Measurements from ENCODE around the gene TMEM132C.

TMEM132C gene

DNA sequence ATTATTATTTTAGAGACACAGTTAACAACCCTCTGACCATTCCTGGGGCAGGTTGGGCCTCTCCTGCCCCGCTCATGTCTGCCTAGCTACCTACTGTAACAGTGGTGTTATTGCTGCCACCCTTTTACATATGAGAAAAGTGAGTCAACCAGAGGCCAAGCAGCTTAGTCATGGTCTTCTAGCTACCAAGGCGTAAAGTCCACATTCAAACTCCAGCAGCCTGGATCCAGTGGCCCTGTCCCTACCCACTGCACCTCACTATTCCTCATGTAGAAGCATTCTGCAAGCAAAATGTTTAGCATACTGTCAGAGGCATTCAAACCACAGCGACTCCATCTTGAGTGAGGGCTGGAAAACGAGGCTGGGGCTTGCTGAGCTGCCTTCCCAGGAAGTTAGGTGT, 461.0 kb downstream of the TMEM132C start:
- no peaks in the 10 kb centered on the region for H3K4me1 ChIP-seq (ENCODE audit: control insufficient read depth in 2 of 2, insufficient read depth in 2 of 2, low read length in 2 of 2)
- no peak overlapping the region for H3K27ac ChIP-seq (ENCODE audit: low read depth in 2 of 2, low read length in 2 of 2)
- H3K36me3 ChIP-seq (ENCODE audit: control insufficient read depth in 2 of 2, insufficient read depth in 2 of 2, low read length in 2 of 2): no peaks in the 10 kb centered on the region
- H3K9me3 ChIP-seq (ENCODE audit: control insufficient read depth in 2 of 2, low read length in 2 of 2): no peaks in the 10 kb centered on the region
- no peak overlapping the region for H3K4me3 ChIP-seq (ENCODE audit: low read length in 2 of 2)
- H3K27me3 ChIP-seq (ENCODE audit: control insufficient read depth in 2 of 2, insufficient read depth in 2 of 2, low read length in 2 of 2): no peaks in the 10 kb centered on the region
- H3K9ac ChIP-seq (ENCODE audit: low read depth in 1 of 2, low read length in 2 of 2): no peak overlapping the region

DNA sequence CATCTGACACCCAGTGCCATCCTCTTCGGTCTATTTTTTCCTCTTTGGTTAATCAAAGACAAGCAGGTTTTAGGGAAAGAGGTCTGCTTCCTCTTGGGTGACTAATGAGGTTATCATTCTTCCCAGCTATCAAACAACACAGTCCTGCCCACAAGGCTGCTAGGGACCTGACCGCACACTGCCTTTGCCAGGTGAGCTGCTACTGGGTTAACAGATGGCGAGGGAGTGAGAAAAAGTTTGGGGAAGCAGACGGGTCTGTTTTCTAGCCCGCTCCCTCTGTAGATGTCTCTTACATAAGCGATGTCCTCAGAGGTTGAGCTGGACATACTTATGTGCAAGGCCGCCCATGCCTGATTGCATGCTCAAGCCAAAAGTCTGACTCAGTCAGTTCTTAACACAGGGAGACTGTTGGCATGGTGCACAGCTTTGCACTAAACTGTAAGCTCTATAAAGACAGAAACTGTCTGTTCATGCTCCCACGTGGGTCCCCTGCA, 462.7 kb downstream of the TMEM132C start:
- no peak overlapping the region for H3K4me3 ChIP-seq (ENCODE audit: low read length in 2 of 2)
- no peaks in the 10 kb centered on the region for H3K27me3 ChIP-seq (ENCODE audit: control insufficient read depth in 2 of 2, insufficient read depth in 2 of 2, low read length in 2 of 2)
- no peak overlapping the region for H3K9ac ChIP-seq (ENCODE audit: low read depth in 1 of 2, low read length in 2 of 2)
- no peaks in the 10 kb centered on the region for H3K36me3 ChIP-seq (ENCODE audit: control insufficient read depth in 2 of 2, insufficient read depth in 2 of 2, low read length in 2 of 2)
- no peak overlapping the region for H3K27ac ChIP-seq (ENCODE audit: low read depth in 2 of 2, low read length in 2 of 2)
- H3K9me3 ChIP-seq (ENCODE audit: control insufficient read depth in 2 of 2, low read length in 2 of 2): no peaks in the 10 kb centered on the region
- no peaks in the 10 kb centered on the region for H3K4me1 ChIP-seq (ENCODE audit: control insufficient read depth in 2 of 2, insufficient read depth in 2 of 2, low read length in 2 of 2)

DNA sequence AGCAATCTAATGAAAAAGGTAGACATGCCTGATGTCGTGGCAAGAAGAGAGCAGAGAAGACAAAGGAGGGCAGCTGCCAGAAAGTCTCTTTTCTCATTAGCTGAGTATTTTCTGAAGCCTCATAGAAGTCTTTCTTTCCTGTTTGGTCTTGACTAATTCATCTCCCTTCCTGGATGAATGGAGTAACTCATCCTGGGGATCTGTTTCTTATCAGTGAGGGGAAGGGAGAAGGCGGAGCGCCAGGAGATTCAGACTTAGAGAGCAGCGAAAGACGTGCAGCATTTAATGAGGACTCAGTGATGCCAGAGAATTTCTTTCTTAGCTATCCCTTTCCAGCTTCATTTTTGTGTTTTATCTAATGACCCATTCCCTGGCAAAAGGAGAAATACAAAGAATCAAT, 467.4 kb downstream of the TMEM132C start:
- Histone ChIP-seq H3K36me3 (ENCODE audit: control insufficient read depth in 2 of 2, insufficient read depth in 2 of 2, low read length in 2 of 2) (no peaks in the 10 kb centered on the region), H3K27ac (ENCODE audit: low read depth in 2 of 2, low read length in 2 of 2) (no peak overlapping the region), H3K9me3 (ENCODE audit: control insufficient read depth in 2 of 2, low read length in 2 of 2) (no peaks in the 10 kb centered on the region), H3K4me3 (ENCODE audit: low read length in 2 of 2) (no peak overlapping the region), H3K9ac (ENCODE audit: low read depth in 1 of 2, low read length in 2 of 2) (no peak overlapping the region), H3K4me1 (ENCODE audit: control insufficient read depth in 2 of 2, insufficient read depth in 2 of 2, low read length in 2 of 2) (no peaks in the 10 kb centered on the region), H3K27me3 (ENCODE audit: control insufficient read depth in 2 of 2, insufficient read depth in 2 of 2, low read length in 2 of 2) (no peaks in the 10 kb centered on the region)

DNA sequence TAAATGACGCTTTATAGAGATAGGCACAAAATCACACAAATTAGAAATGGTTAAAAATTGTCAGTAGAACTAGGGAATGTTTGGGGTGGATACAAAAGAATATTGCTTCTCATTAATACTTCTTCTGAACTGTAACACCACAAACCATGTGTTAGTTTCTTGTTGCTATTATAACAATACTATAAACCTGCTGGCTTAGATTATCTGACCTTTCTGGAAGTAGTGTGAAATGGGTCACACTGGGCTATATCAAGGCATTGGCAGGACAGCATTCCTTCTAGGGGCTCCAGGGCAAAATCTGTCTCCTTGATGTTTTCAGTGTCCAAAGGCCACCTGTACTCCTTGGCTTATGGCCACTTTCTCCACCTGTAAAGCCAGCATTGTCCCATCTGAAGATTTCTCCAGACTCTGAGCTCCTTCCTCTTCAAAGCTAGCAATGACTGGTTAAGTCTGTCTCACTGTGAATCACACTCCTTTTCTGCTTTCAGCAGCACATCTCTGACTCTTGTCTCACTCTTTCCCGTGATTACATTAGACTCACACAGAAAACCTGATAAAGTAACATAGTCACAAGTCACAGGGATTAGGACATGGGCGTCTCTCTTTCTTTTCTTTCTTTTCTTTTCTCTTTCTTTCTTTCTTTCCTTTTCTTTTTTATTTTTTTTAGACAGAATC, 470.5 kb downstream of the TMEM132C start:
- Histone ChIP-seq H3K27ac (ENCODE audit: low read depth in 2 of 2, low read length in 2 of 2) (no peak overlapping the region), H3K4me3 (ENCODE audit: low read length in 2 of 2) (no peak overlapping the region), H3K36me3 (ENCODE audit: control insufficient read depth in 2 of 2, insufficient read depth in 2 of 2, low read length in 2 of 2) (no peaks in the 10 kb centered on the region), H3K9ac (ENCODE audit: low read depth in 1 of 2, low read length in 2 of 2) (no peak overlapping the region), H3K4me1 (ENCODE audit: control insufficient read depth in 2 of 2, insufficient read depth in 2 of 2, low read length in 2 of 2) (no peaks in the 10 kb centered on the region), H3K9me3 (ENCODE audit: control insufficient read depth in 2 of 2, low read length in 2 of 2) (no peaks in the 10 kb centered on the region), H3K27me3 (ENCODE audit: control insufficient read depth in 2 of 2, insufficient read depth in 2 of 2, low read length in 2 of 2) (no peaks in the 10 kb centered on the region)

DNA sequence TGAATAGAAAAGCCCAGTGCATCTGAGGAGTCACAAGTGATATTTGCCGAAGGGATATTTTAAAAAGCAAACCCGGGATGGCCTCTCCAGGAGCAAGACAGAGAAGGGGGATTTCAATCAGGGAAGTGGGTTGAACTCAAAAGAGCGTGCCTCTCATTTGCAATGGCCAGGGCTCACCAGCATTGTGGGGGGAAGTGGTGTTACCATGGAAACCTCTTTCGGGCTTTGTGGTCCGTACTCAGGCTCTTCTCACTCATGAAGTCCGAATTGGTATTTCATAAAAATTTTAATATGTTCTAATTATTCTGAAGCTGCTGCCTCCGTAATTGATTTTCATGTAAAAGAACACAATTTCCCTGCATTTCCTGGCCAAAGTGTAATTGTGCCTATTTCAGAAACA, 476.9 kb downstream of the TMEM132C start:
- no peak overlapping the region for H3K9ac ChIP-seq (ENCODE audit: low read depth in 1 of 2, low read length in 2 of 2)
- H3K4me3 ChIP-seq (ENCODE audit: low read length in 2 of 2): no peak overlapping the region
- H3K4me1 ChIP-seq (ENCODE audit: control insufficient read depth in 2 of 2, insufficient read depth in 2 of 2, low read length in 2 of 2): no peaks in the 10 kb centered on the region
- H3K27ac ChIP-seq (ENCODE audit: low read depth in 2 of 2, low read length in 2 of 2): no peak overlapping the region
- H3K9me3 ChIP-seq (ENCODE audit: control insufficient read depth in 2 of 2, low read length in 2 of 2): no peaks in the 10 kb centered on the region
- H3K27me3 ChIP-seq (ENCODE audit: control insufficient read depth in 2 of 2, insufficient read depth in 2 of 2, low read length in 2 of 2): no peaks in the 10 kb centered on the region
- H3K36me3 ChIP-seq (ENCODE audit: control insufficient read depth in 2 of 2, insufficient read depth in 2 of 2, low read length in 2 of 2): no peaks in the 10 kb centered on the region

DNA sequence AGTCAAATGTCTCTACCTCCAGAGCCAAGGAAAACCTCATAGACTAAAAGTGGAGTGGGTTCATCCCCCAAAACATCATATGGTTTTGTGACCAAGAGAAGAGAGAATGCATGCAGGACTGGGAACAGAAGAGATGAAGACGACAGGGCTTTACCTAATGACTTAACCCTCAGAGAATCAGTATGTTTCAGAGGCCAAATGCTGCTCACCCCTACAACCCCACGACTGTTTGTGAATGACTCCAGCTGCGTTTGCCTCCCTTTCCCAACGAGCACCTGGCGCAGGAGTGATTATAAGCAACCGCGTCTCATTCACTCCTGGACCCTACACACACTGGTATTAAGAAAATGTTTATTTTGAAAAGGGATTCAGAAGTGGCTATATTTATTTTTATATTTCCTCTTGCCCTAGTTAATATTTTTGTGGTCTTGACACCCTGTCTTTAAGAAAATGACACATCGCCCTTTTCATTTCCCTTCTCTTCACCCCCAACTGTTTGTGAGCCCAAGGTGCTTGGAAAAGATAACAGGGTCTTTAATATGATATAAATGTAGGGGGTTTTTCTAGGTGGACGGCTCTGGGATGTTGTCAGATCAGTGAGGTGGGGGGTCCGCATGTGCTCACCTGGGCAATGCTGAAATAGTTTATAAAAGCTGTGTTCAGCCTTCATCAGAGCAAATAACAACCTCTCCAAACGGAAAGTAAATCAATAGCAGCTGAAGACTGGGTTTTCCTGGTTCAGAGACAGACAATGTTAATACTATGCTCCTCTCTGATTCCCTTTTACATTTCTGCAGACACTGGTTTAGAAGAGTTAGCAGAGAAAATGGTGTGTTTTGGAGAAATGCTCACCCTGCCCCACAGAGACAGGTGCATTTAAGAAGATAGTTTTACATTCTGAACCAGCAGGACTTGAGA, 479.1 kb downstream of the TMEM132C start:
- Histone ChIP-seq H3K27ac (ENCODE audit: low read depth in 2 of 2, low read length in 2 of 2) (no peak overlapping the region), H3K9ac (ENCODE audit: low read depth in 1 of 2, low read length in 2 of 2) (no peak overlapping the region), H3K4me1 (ENCODE audit: control insufficient read depth in 2 of 2, insufficient read depth in 2 of 2, low read length in 2 of 2) (no peaks in the 10 kb centered on the region), H3K27me3 (ENCODE audit: control insufficient read depth in 2 of 2, insufficient read depth in 2 of 2, low read length in 2 of 2) (no peaks in the 10 kb centered on the region), H3K9me3 (ENCODE audit: control insufficient read depth in 2 of 2, low read length in 2 of 2) (no peaks in the 10 kb centered on the region), H3K36me3 (ENCODE audit: control insufficient read depth in 2 of 2, insufficient read depth in 2 of 2, low read length in 2 of 2) (no peaks in the 10 kb centered on the region), H3K4me3 (ENCODE audit: low read length in 2 of 2) (no peak overlapping the region)

DNA sequence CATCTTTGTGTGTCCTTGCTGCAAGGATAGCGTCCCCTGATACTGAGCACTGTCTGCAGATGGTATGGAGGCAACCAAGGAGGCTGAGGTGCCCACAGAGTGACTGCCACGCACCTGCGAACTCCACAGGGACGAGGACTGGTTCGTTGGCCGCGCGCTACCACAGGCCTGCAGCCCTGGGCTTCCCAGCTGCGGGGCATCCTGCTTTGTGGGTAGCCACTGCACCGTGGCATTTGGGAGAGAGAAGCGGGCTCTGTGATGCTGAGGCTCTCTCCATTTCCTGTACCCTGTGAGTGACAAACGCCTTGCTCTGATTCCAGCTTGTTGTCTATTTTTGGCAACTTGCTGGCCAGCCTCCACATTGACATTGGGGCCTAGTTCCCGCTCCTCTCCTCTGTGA, 480.5 kb downstream of the TMEM132C start:
- Histone ChIP-seq H3K36me3 (ENCODE audit: control insufficient read depth in 2 of 2, insufficient read depth in 2 of 2, low read length in 2 of 2) (no peaks in the 10 kb centered on the region), H3K4me1 (ENCODE audit: control insufficient read depth in 2 of 2, insufficient read depth in 2 of 2, low read length in 2 of 2) (no peaks in the 10 kb centered on the region), H3K9ac (ENCODE audit: low read depth in 1 of 2, low read length in 2 of 2) (no peak overlapping the region), H3K27me3 (ENCODE audit: control insufficient read depth in 2 of 2, insufficient read depth in 2 of 2, low read length in 2 of 2) (no peaks in the 10 kb centered on the region), H3K4me3 (ENCODE audit: low read length in 2 of 2) (no peak overlapping the region), H3K9me3 (ENCODE audit: control insufficient read depth in 2 of 2, low read length in 2 of 2) (no peaks in the 10 kb centered on the region), H3K27ac (ENCODE audit: low read depth in 2 of 2, low read length in 2 of 2) (no peak overlapping the region)

DNA sequence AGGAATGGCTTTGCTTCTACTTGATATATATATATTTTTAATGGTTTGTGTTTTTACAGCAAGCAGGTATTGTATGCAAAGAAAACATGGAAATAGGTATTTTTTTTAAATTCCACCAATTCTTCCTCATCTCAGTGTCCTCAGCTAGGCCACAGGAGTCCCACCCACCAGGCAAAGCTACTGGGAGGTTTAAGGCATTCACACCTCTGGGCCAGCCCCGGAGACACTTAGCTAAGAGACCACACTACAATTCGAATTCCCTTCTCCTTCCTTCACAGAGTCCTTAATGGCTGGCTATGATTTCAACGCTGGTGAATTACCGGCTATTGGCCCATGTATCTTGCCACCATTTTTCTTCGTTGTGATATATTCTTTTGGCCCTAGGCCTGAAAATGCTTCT, 485.4 kb downstream of the TMEM132C start:
- Histone ChIP-seq H3K9me3 (ENCODE audit: control insufficient read depth in 2 of 2, low read length in 2 of 2) (no peaks in the 10 kb centered on the region), H3K27me3 (ENCODE audit: control insufficient read depth in 2 of 2, insufficient read depth in 2 of 2, low read length in 2 of 2) (no peaks in the 10 kb centered on the region), H3K4me1 (ENCODE audit: control insufficient read depth in 2 of 2, insufficient read depth in 2 of 2, low read length in 2 of 2) (no peaks in the 10 kb centered on the region), H3K27ac (ENCODE audit: low read depth in 2 of 2, low read length in 2 of 2) (no peak overlapping the region), H3K9ac (ENCODE audit: low read depth in 1 of 2, low read length in 2 of 2) (no peak overlapping the region), H3K36me3 (ENCODE audit: control insufficient read depth in 2 of 2, insufficient read depth in 2 of 2, low read length in 2 of 2) (no peaks in the 10 kb centered on the region), H3K4me3 (ENCODE audit: low read length in 2 of 2) (no peak overlapping the region)

DNA sequence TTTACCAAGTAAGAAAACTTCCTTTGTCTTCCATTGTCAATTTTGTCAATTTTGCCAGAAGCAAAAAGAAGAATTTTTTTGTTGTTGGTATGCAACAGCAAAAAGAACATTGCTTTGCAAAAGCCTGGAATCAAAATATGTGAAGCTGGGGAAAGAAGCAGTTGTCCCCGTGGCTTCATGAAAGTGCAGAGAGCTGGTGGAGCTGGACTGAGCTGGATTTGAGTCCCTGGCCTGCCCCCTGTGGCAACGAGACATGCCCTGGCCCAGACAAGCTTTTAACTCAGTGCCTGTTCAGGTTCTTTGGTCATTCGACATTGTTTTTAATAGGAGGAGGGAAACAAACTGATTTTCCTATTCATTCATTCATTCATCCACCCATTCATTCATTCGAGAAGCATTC, 486.5 kb downstream of the TMEM132C start:
- no peak overlapping the region for H3K27ac ChIP-seq (ENCODE audit: low read depth in 2 of 2, low read length in 2 of 2)
- no peaks in the 10 kb centered on the region for H3K9me3 ChIP-seq (ENCODE audit: control insufficient read depth in 2 of 2, low read length in 2 of 2)
- H3K36me3 ChIP-seq (ENCODE audit: control insufficient read depth in 2 of 2, insufficient read depth in 2 of 2, low read length in 2 of 2): no peaks in the 10 kb centered on the region
- H3K9ac ChIP-seq (ENCODE audit: low read depth in 1 of 2, low read length in 2 of 2): no peak overlapping the region
- no peak overlapping the region for H3K4me3 ChIP-seq (ENCODE audit: low read length in 2 of 2)
- H3K27me3 ChIP-seq (ENCODE audit: control insufficient read depth in 2 of 2, insufficient read depth in 2 of 2, low read length in 2 of 2): no peaks in the 10 kb centered on the region
- no peaks in the 10 kb centered on the region for H3K4me1 ChIP-seq (ENCODE audit: control insufficient read depth in 2 of 2, insufficient read depth in 2 of 2, low read length in 2 of 2)

DNA sequence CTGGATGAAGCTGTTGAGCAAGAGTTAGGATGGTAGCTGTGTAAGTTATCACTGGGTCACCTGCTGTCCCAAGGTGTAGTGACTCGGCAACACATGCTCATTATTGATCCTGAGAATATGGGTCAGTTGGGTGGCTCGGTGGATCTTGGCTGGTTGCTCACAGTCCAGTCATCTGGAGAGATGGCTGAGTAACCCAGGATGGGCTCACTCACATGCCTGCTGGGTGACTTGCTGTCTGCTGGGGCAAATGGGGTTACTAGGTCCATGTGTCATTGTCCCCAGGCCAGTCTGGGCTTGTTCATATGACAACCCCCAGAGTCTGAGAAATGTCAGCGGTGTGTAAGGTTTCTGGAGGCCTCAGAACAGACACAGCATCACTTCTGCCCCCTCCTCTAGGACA, 487.3 kb downstream of the TMEM132C start:
- Histone ChIP-seq H3K4me1 (ENCODE audit: control insufficient read depth in 2 of 2, insufficient read depth in 2 of 2, low read length in 2 of 2) (no peaks in the 10 kb centered on the region), H3K4me3 (ENCODE audit: low read length in 2 of 2) (no peak overlapping the region)

More for the DNA sequence above, 487.3 kb downstream of the TMEM132C start:
- Histone ChIP-seq H3K36me3 (ENCODE audit: control insufficient read depth in 2 of 2, insufficient read depth in 2 of 2, low read length in 2 of 2) (no peaks in the 10 kb centered on the region), H3K9me3 (ENCODE audit: control insufficient read depth in 2 of 2, low read length in 2 of 2) (no peaks in the 10 kb centered on the region), H3K27me3 (ENCODE audit: control insufficient read depth in 2 of 2, insufficient read depth in 2 of 2, low read length in 2 of 2) (no peaks in the 10 kb centered on the region), H3K27ac (ENCODE audit: low read depth in 2 of 2, low read length in 2 of 2) (no peak overlapping the region), H3K9ac (ENCODE audit: low read depth in 1 of 2, low read length in 2 of 2) (no peak overlapping the region)

Data from mucosa of rectum (tissue), 2 donors.